ENCODE data around the gene PTPRS.
"Not testable (repeated sequence)": the region's sequence is repeated elsewhere in the genome, so short reads cannot be mapped to it uniquely, and the experiment has no call there.

Gene PTPRS

DNA sequence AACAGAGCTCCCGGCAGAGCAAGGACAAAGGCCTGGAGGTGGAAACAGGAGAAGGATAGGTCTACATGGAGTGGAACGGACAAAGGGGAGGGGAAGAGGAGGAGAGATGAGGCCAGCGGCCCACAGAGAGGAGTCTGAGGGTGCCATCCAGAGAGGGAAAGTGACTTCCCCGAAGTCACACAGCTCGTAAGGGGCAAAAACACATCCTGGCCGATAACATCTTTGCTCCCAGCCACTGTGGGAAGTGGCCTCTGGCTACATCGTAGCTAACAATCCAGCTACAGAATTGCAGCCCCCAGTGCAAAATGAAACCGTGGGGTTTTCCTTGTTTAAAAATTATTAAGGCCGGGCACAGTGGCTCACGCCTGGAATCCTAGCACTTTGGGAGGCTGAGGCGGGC lies 11.5 kb downstream of the PTPRS start:
- ATAC-seq (no peak), DNase-seq (no peak)
- no peak overlapping the region for H3K27ac Mint-ChIP-seq
- no peaks in the 10 kb centered on the region for H3K4me1 Mint-ChIP-seq
- H3K9me3 Mint-ChIP-seq, result peaks cover 4 to 11% of the 10 kb centered on the region in 2 donors
- H3K27me3 Mint-ChIP-seq, result peaks cover 54% of the 10 kb centered on the region
- H3K4me3 Mint-ChIP-seq, result no peak overlapping the region

DNA sequence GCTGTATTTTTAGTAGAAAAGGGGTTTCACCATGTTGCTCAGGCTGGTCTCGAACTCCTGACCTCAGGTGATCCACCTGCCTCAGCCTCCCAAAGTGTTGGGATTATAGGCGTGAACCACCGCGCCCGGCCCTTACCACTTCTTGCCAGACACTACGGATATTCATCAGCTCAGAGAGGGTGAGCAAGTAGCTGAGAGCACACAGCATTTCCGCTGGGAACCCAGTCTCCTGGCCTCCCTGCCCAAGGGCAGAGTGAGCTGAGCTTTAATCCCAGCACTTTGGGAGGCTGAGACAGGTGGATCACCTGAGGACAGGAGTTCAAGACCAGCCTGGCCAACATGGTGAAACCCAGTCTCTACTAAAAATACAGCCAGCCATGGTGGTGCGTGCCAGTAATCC lies 12.2 kb downstream of the PTPRS start:
- H3K4me3 Mint-ChIP-seq, DNase-seq, H3K4me1 Mint-ChIP-seq, ATAC-seq, H3K27ac Mint-ChIP-seq: not testable (repeated sequence)
- H3K27me3 Mint-ChIP-seq, result peaks cover 53% of the 10 kb centered on the region
- peaks cover 4 to 11% of the 10 kb centered on the region in 2 donors for H3K9me3 Mint-ChIP-seq

DNA sequence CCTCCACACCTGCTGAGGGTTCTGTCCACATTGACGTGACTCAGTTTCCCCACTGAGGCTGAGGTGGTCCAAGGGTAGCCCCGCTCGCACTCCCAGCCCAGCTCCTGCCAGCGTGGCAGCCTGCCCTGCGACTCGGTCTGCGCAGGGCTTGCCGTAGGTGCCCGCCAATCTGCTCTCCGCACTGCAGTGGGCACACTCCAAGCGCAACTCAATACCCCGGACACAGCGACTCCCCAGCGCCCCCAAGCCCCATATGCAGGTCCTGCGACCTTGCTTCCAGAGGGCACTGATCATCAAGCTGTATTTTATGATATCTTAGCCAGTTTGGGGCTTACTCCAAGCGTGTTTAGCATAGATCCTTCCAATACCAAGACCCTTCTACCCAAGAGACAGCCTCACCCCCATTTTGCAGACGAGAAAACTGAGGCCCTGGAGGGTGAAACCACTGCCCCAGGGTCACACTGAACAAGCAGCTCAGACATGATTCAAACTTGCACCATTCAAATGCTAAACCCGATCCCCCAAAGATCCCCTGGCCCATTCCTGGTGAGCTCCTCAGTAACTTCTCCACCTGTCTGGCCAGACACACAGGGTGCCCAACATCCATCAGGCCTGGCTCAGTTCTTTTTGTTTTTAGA lies 13.5 kb downstream of the PTPRS start:
- DNase-seq (no peak), ATAC-seq (no peak)
- Mint-ChIP-seq H3K27ac (no peak overlapping the region), H3K9me3 (peaks cover 4 to 11% of the 10 kb centered on the region in 2 donors), H3K4me1 (peaks cover 3% of the 10 kb centered on the region), H3K27me3 (peaks cover 56% of the 10 kb centered on the region), H3K4me3 (no peak overlapping the region)

DNA sequence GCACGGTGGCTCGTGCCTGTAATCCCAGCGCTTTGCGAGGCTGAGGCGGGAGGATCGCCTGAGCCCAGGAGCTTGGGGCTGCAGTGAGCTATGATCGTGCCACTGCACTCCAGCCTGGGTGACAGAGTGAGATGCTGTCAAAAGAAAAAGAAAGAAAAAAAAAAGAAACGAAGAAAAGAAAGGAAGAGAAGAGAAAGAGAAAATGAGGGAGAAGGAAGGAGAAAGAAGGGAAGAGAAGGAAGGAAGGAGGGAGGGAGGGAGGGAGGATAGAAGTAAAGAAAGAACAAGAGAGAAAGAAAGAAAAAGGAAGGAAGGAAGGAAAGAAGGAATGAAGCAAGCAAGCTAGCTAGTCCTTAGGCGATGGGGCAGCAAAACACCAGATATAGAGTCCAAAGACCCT lies 14.1 kb downstream of the PTPRS start:
- H3K9me3 Mint-ChIP-seq, result peaks cover 4 to 11% of the 10 kb centered on the region in 2 donors
- peaks cover 6% of the 10 kb centered on the region for H3K4me1 Mint-ChIP-seq
- no peak for DNase-seq
- H3K4me3 Mint-ChIP-seq, result no peak overlapping the region
- peaks cover 56% of the 10 kb centered on the region for H3K27me3 Mint-ChIP-seq
- no peak for ATAC-seq
- H3K27ac Mint-ChIP-seq, result no peak overlapping the region

DNA sequence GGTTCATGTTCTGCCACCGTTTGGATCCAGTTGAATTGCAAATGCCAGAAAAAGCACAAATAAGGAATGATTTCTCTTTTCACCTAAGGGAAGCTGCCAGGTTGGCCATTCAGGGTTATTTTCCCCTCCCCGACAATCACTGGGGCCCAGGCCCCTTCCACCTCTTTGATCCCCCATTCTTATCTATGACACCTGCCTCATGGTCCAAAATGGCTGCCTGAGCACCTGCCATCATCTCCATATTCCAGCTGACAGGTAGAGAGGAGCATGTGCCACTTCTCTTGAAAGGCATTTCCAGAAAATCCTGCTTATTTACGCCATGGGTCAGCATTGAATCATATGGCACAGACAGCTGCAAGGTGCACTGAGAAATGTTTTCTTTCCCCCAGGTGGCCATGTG lies 15.7 kb downstream of the PTPRS start:
- Mint-ChIP-seq H3K27ac (no peak overlapping the region), H3K4me3 (no peak overlapping the region), H3K9me3 (peaks cover 4 to 11% of the 10 kb centered on the region in 2 donors), H3K27me3 (peaks cover 49% of the 10 kb centered on the region), H3K4me1 (peaks cover 6% of the 10 kb centered on the region)
- no peak for DNase-seq
- no peak for ATAC-seq

DNA sequence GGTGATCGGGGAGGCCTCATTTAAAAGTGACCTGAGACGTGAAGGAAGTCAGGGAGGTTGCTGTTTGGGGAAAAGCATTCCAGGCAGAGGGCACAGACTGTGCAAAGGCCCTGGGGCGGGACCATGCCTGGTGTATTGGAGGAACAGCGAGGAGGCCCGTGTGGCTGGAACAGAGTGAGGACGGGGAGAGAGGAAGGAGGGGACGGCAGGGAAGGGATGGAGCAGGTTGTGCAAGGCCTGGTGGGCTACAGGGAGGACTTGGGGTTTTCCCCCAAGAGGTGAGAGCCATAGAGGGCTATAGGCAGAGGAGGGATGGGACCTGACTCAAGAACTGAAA lies 17.2 kb downstream of the PTPRS start:
- Mint-ChIP-seq H3K27ac (no peak overlapping the region), H3K4me1 (peaks cover 6% of the 10 kb centered on the region), H3K9me3 (peaks cover 4 to 11% of the 10 kb centered on the region in 2 donors), H3K27me3 (peaks cover 40% of the 10 kb centered on the region), H3K4me3 (no peak overlapping the region)
- ATAC-seq (no peak), DNase-seq (no peak)

DNA sequence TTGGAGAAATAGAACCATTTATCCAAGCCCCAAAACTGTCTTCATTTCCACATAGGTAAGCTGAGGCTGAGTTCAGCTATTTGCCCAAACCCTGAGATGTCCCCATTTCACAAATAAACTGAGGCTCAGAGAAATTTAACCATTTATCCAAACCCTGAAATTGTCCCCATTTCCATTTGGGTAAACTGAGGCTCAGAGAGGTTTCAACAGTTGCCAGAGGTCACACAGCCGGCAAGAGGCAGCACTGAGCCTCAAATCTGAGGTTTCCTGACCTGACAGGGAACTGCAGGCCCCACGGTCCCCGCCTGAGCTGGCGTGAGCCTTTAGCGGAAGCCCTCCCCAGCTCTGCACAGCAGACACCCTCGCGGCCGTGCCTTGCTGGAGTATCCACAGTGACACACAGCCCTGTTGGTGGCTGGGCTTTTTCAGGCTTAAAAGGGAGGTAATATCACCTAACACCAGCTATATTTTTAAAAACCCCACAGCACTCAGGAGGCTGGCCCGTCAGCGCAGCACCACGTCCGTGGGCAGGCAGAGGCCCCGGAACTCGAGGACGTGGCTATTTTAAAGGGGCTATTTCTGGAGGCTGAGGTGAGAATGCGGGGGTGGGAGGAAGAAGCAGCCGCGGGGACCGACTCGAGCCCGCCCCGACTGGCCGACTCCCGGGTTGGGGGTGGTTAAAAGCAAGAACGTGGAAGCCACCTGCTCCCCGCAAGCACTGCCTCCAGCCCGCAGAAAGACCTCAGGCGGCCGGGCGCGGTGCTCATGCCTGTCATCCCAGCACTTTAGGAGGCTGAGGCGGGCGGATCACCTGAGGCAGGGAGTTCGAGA lies 18.5 kb downstream of the PTPRS start:
- peak; percentile 94 for ATAC-seq
- Mint-ChIP-seq H3K4me1 (peaks cover 6% of the 10 kb centered on the region), H3K27me3 (peaks cover 26% of the 10 kb centered on the region), H3K4me3 (peak overlapping the region; percentile 19 to 66), H3K9me3 (peaks cover 4 to 11% of the 10 kb centered on the region in 2 donors), H3K27ac (no peak overlapping the region)
- peak; percentile 41 to 50 for DNase-seq

DNA sequence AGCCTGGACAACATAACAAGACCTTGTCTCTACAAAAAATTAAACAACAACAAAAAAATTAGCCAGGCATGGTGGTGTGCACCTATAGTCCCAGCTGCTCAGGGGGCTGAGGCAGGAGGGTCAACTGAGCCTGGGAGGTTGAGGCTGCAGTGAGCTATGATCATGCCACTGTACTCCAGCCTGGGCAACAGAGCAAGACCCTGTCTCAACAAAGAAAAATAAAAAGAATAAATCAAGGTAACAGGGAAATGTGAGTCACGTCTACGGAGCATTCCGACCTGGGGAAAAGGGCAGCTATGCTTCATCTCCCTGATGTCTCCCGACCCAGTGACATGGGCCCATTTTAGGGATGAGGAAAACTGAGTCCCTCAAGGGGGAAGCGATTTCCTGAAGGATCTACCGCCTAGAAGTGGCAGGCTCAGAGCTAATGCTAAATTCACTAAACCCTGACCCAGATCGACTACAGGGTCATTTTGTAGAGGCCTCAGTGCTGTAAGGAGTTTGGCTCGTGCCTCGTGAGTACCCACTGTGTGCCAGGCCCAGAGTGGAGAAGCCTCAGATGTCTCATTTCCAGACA lies 19.5 kb downstream of the PTPRS start:
- Mint-ChIP-seq H3K4me1 (peaks cover 6% of the 10 kb centered on the region), H3K4me3 (no peak overlapping the region), H3K9me3 (peaks cover 4 to 11% of the 10 kb centered on the region in 2 donors), H3K27ac (no peak overlapping the region), H3K27me3 (peaks cover 22% of the 10 kb centered on the region)
- no peak for DNase-seq
- ATAC-seq, result no peak

DNA sequence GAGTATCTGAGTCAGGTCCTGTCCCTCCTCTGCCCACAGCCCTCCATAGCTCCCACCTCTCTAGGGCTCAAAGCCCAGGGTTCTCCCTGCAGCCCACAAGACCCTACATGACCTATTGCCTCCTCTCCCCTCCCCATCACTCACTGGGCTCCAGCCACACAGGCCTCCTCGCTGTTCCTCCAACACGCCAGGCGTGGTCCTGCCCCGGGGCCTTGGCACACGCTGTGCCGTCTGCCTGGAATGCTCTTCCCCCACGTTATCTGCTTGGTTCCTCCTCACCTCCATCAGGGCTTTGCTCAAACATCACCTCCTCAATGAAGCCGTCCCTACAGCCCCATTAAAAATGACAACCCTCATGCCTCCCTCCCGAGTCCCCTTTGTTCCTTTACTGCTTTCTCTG lies 21.1 kb downstream of the PTPRS start:
- DNase-seq (no peak), ATAC-seq (no peak)
- Mint-ChIP-seq H3K27me3 (peaks cover 20% of the 10 kb centered on the region), H3K9me3 (peaks cover 0 to 3% of the 10 kb centered on the region in 2 donors), H3K27ac (no peak overlapping the region), H3K4me3 (no peak overlapping the region), H3K4me1 (peaks cover 6% of the 10 kb centered on the region)

DNA sequence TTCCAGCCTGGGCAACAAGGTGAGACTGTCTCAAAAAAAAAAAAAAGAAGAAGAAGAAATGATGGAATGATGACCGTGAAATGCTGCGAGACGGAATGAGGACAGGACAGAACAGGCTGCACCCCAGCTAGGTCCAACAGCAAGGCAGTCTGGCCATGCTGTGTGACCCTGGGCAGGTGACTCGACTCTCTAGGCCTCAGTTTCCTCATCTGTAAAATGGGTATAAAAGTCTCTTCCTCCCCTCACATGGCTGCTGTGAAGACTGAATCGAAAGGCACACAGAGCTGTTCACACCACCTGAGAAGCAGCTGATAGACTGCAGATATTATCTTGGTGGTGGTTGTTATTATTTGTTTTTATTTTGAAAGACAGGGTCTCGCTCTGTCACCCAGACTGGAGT lies 22.3 kb downstream of the PTPRS start:
- H3K27me3 Mint-ChIP-seq, result peaks cover 16% of the 10 kb centered on the region
- H3K9me3 Mint-ChIP-seq, result no peaks in the 10 kb centered on the region
- DNase-seq, result no peak
- no peak overlapping the region for H3K4me3 Mint-ChIP-seq
- no peak for ATAC-seq
- H3K4me1 Mint-ChIP-seq, result peaks cover 9% of the 10 kb centered on the region
- H3K27ac Mint-ChIP-seq, result peak overlapping the region in 1 of 2 donors; percentile 91

DNA sequence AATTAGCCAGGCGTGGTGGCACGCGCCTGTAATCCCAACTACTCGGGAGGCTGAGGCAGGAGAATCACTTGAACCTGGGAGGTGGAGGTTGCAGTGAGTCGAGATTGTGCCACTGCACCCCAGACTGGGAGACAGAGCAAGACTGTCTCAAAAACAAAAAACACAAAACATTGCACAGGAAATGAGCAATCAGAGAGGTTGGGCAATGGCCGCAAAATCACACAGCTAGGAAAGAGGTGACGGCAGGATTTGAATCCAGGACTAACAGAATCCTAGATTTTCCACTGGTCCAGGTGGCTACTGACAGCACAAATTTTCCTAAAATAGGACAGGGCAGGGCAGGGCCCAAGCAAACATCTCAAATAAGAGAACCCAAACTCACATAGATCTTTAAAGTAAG lies 23.3 kb downstream of the PTPRS start:
- no peaks in the 10 kb centered on the region for H3K9me3 Mint-ChIP-seq
- DNase-seq, result no peak
- no peak overlapping the region for H3K4me3 Mint-ChIP-seq
- peaks cover 12% of the 10 kb centered on the region for H3K4me1 Mint-ChIP-seq
- H3K27ac Mint-ChIP-seq, result no peak overlapping the region
- peaks cover 16% of the 10 kb centered on the region for H3K27me3 Mint-ChIP-seq
- ATAC-seq, result no peak

DNA sequence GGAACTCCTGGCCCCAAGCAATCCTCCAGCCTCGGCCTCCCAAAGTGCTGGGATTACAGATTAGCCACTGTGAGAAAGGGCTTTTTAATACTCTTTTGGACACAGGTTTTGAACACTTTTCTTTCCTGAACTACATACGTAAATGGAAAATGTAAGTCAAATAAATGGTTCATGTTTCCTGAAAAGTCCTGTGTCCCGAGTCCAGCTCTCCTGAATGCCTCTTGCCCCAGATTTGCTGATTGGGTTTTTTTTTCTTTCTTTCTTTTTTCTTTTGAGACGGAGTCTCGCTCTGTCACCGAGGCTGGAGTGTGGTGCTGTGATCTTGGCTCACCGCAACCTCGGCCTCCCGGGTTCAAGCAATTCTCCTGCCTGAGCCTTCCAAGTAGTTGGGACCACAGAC lies 24.5 kb downstream of the PTPRS start:
- ATAC-seq (no peak), DNase-seq (no peak)
- H3K4me3 Mint-ChIP-seq, result no peak overlapping the region
- peaks cover 8% of the 10 kb centered on the region for H3K4me1 Mint-ChIP-seq
- H3K27me3 Mint-ChIP-seq, result peaks cover 16% of the 10 kb centered on the region
- no peak overlapping the region for H3K27ac Mint-ChIP-seq
- H3K9me3 Mint-ChIP-seq, result no peaks in the 10 kb centered on the region

DNA sequence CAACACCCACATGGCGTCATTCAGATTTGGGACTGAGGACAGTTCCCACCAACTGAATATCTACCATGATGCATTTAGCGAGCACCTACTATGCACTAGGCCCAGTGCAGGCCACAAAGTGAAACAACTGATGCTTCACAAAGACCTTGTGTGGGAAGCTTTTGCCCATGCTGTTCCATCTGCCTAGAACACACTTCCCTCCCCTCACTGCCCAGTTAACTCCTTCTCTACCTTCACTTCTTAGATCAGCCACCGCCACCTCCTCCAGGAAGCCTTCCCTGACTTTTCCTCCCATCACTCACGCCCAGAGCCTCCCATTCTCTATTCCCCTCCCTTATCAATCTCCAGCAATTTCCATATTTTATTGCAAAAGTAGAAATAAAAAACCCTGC lies 25.7 kb downstream of the PTPRS start:
- Mint-ChIP-seq H3K9me3 (no peaks in the 10 kb centered on the region), H3K27me3 (peaks cover 16% of the 10 kb centered on the region), H3K4me1 (peaks cover 8% of the 10 kb centered on the region), H3K4me3 (no peak overlapping the region), H3K27ac (peak overlapping the region in 1 of 2 donors; percentile 16)
- DNase-seq, result no peak
- ATAC-seq, result no peak

DNA sequence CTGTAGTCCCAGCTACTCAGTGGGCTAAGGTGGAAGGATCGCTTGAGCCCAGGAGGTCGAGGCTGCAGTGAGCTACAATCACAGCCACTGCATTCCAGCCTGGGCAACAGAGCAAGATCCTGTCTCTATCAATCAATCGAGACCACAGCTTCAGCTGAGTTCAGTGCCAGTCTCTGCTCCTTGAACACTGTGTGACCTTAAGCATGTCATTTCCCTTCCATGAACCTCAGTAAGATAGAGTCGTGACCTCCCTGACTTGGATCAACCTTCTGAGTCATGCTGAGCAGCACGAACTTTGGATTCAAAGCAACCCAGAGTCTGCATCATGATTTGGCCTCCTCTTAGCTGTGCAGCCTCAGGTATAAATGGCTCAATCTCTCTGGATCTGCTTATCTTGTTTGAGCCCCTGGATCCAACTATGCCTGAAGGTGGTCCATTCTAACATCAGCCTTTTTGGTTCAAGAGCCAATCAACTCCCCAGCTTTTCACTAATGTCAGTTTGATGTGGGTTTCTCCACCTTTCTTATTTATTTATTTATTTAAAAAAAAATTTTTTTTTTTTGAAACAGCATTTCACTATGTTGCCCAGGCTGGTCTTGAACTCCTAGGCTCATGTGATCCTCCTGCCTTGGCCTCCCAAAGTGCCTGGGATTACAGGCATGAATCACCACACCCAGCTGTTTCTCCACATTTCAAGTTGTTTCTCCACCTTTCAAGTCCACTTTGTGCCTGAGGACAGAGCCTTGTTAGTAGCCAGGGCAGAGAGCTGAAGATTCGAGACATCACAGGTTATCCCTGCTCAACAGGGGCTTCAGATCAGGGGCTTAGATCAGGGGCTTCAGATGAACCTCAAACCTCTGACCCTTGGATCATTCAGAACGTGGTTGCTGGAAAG lies 26.4 kb downstream of the PTPRS start:
- DNase-seq (no peak), ATAC-seq (no peak)
- Mint-ChIP-seq H3K9me3 (no peaks in the 10 kb centered on the region), H3K27ac (peak overlapping the region in 1 of 2 donors; percentile 16), H3K4me3 (no peak overlapping the region), H3K27me3 (peaks cover 16% of the 10 kb centered on the region), H3K4me1 (peaks cover 8% of the 10 kb centered on the region)

DNA sequence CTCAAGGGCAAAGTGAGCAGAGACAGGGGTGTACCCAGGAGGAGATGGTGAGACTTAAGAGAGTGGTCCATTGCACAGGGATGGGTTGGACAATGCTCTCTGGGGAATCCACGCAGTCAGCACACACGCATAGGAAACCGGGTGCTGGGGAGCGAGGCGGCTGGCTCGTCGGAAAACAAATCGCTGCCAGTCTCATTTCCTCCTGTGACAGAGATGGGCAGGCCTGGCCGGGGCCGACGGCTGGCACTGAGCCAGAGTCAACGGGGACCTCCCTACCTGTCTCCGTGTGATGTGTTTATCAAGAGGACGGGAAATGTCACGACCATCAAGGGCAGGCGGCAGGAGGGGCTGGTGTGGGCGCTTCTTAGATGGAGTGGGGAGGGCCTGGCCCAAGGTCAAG lies 27.3 kb downstream of the PTPRS start:
- no peak for DNase-seq
- Mint-ChIP-seq H3K9me3 (no peaks in the 10 kb centered on the region), H3K27ac (no peak overlapping the region), H3K4me1 (peaks cover 8% of the 10 kb centered on the region), H3K27me3 (peaks cover 16% of the 10 kb centered on the region), H3K4me3 (no peak overlapping the region)
- no peak for ATAC-seq

Measured in stimulated activated naive CD8-positive, alpha-beta T cell treated with anti-CD3 and anti-CD28 coated beads, Interleukin-15, amount 100 ng/mL, for 72 hours (primary cell).